ENCODE results near the gene ALK.

GRCh38 chr2:29426354-29426753, 495.0 kb downstream of the ALK start:
- TF ChIP-seq YY1 (IDR thresholded peaks at IDR 0.05; ENCODE audit: insufficient read depth, insufficient read length) (no peak), ZNF274 (IDR thresholded peaks at IDR 0.05; ENCODE audit: low read depth, low read length) (no peak)

Measured in NT2/D1 (cell line).